ENCODE measurements around the gene GAST. TPM values are rescaled to one million over a fixed set of nuclear protein-coding genes. Genes with fewer than 3 reads are reported as not detected.

The GAST gene
- total RNA-seq, 1 experiment from 2014 or later: not detected

DNA sequence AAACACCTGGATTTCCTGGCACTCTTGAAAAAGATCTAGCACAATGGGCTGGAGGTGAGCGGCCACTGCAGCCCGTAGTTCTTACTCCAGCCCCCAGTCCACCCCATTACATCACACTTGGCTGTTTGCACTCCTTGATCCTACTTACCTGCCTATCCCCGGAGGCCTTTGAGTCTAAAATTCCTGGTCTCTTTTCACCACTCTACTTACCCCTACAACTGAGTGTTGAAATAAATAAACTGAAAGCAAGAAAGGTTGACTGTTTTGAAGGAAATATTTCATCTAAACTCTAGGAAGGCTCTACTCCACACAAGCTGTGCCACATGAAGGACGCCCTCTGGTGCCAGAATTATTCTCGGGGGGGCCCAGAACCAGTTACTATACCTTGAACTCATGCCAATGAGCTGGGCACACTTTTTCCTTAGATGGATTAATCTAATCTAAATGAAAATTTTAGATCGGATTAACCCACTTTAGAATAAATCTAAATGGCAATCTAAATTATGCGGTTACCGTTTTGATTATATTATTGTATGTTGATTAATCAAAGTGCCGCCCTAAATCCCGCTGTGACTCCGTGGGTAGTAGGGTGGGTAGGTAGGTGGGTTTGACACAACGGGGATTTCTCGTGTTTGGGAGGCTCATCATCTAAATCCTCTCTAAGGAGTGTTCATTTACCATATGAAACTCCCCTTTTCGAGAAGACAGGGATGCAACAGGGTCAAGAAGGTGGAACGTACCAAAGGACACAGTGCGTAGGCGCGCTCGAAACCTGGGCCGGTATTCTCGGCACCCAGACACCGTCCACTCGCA, 24.1 kb upstream of the GAST start:
- Histone ChIP-seq H3K56ac (ENCODE audit: insufficient read length, low read depth, low read length) (no peak overlapping the region), H2BK120ac (ENCODE audit: low read depth, low read length, poor library complexity, severe bottlenecking) (no peak overlapping the region), H3T11ph (ENCODE audit: low read length) (no peak overlapping the region), H3K18ac (ENCODE audit: insufficient read length, low read depth, low read length) (no peak overlapping the region), H2AK5ac (ENCODE audit: insufficient read length, low read length) (no peak overlapping the region), H2BK15ac (ENCODE audit: low read depth, low read length) (no peak overlapping the region), H3K4me1 (ENCODE audit: insufficient read depth, low read length) (peaks cover 3% of the 10 kb centered on the region; the same call in 1 of the 2 replicates), H3K23ac (ENCODE audit: insufficient read length, low read depth, low read length) (no peak overlapping the region), H3K14ac (ENCODE audit: insufficient read depth, low read length) (no peak overlapping the region), H3K9me3 (ENCODE audit: control insufficient read depth, low read depth, low read length) (no peaks in the 10 kb centered on the region), H3K27me3 (ENCODE audit: insufficient read depth, low read length) (no peaks in the 10 kb centered on the region), H3K23me2 (ENCODE audit: insufficient read length, low read depth, low read length, poor library complexity, severe bottlenecking) (peaks cover 2% of the 10 kb centered on the region), H3K79me1 (ENCODE audit: insufficient read depth, low read depth, low read length, poor library complexity, severe bottlenecking) (no peaks in the 10 kb centered on the region), H3K79me2 (ENCODE audit: insufficient read depth, low read length) (peaks cover 6% of the 10 kb centered on the region; the same call in 1 of the 2 replicates), H2BK12ac (ENCODE audit: insufficient read length, low read depth, low read length) (no peak overlapping the region), H4K8ac (replicated peaks; ENCODE audit: insufficient read length, low read depth, low read length) (no peak overlapping the region), H4K5ac (ENCODE audit: insufficient read length, low read depth, low read length) (no peak overlapping the region), H4K91ac (ENCODE audit: insufficient read length, low read depth, low read length) (no peak overlapping the region), H4K20me1 (ENCODE audit: control insufficient read depth, insufficient read depth, insufficient read length) (no peaks in the 10 kb centered on the region), H3K4ac (ENCODE audit: low read depth, low read length) (no peak overlapping the region), H3K9ac (ENCODE audit: extremely low read depth, insufficient read length, low read length) (peak overlapping the region; percentile 48), H2BK20ac (ENCODE audit: low read depth, low read length, poor library complexity, severe bottlenecking) (no peak overlapping the region), H3K4me2 (ENCODE audit: insufficient read depth, insufficient read length, low read length) (peak overlapping the region; percentile 63), H2BK5ac (ENCODE audit: insufficient read length, low read length) (no peak overlapping the region), H2AFZ (ENCODE audit: low read length) (no peak overlapping the region), H3K27ac (ENCODE audit: insufficient read length, low read depth, low read length) (no peak overlapping the region)
- Mint-ChIP-seq H3K9me3 (peaks cover 0 to 7% of the 10 kb centered on the region in 2 experiments; a peak in 2 of 5 replicates), H3K36me3 (ENCODE audit: insufficient read depth in 1 of 3, low read depth in 3 of 3) (peaks cover 31 to 41% (median 36%) of the 10 kb centered on the region in 3 experiments), H3K4me3 (peak overlapping the region; percentile 89 to 96), H3K4me1 (peaks cover 15 to 37% of the 10 kb centered on the region in 2 experiments), H3K27me3 (ENCODE audit: low read depth) (peaks cover 5% of the 10 kb centered on the region), H3K27ac (peak overlapping the region; percentile 90 to 98 (median 98))
- TF ChIP-seq CTCF (conservative IDR thresholded peaks at IDR 0.05): peak; percentile 46; the same call in 2 of the 3 replicates
- WGBS (ENCODE audit: extremely low coverage, insufficient read length, low lambda C conversion rate): no CpG with 5 or more reads among the region's 23 CpGs
- DNase-seq: no peak
